Testis (tissue), 3 donors: ENCODE measurements around the gene ATP1A4. TPM values are rescaled to one million over a fixed set of nuclear protein-coding genes. Genes with fewer than 3 reads are reported as not detected.

Experiments
- DNase-seq: peaks from one replicate; pipeline ENCODE4 v3.0.0-alpha.2; 2019
- H3K27ac ChIP-seq, 2 donors: fragments of 200-600 bp; sonication (generic); one replicate each; pipeline ENCODE4 v1.5.1; 2019
- H3K27me3 ChIP-seq: fragments of 200-600 bp; sonication (generic); one replicate; pipeline ENCODE4 v1.5.1; 2019
- H3K36me3 ChIP-seq: fragments of 200-600 bp; sonication (generic); one replicate; pipeline ENCODE4 v1.5.1; 2017; ENCODE audit warnings: low read depth; ENCODE audit errors: missing control alignments
- H3K4me1 ChIP-seq: fragments of 200-600 bp; sonication (generic); one replicate; pipeline ENCODE4 v1.5.1; 2019
- H3K4me3 ChIP-seq, 2 donors: fragments of 200-600 bp; sonication (generic); one replicate each; pipeline ENCODE4 v1.5.1; 2017 to 2019
- H3K9me3 ChIP-seq: fragments of 200-600 bp; sonication (generic); one replicate; pipeline ENCODE4 v1.5.1; 2017
- POLR2A ChIP-seq: fragments of 450-650 bp; IDR thresholded peaks from one replicate; pipeline ENCODE4 v1.6.1; 2017; ENCODE audit warnings: antibody characterized with exemption, mild to moderate bottlenecking, moderate library complexity
- WGBS, 2 donors: methylation state at CpG; one replicate each; pipeline ENCODE4 v1.1.5; 2018; 5-methylcytosine and 5-hydroxymethylcytosine counted together
- intact Hi-C: fragments of 100-400 bp; cut with DNase I; formaldehyde crosslinking; loops from one replicate; pipeline ENCODE4 v1.15.1; 2023; ENCODE audit warnings: low total_unique reads
- polyA plus RNA-seq: library from polyadenylated mRNA; stranded (reverse); fragments of 350-450 nt; fragmentation: Illumina TruSeq; extraction: RNeasy Lipid Tissue Mini Kit (QIAGEN cat#74804); gene quantifications from one replicate; pipeline ENCODE4 v1.2.3, GENCODE V29; 2014; ENCODE audit warnings: low read depth, low replicate concordance; ENCODE audit not compliant: insufficient read depth
- total RNA-seq, 2 donors: library from RNA; depleted of rRNA; stranded (reverse); fragments of >200 nt; gene quantifications; one replicate each; pipeline ENCODE4 v1.2.3, GENCODE V29; 2016
- TF ChIP-seq, protein P1 (sequence below), 3 experiments: fragments of 450-650 bp in 2 of 3; fragments of 200-600 bp in 1 of 3; sonication (generic) in 1 of 3; IDR thresholded peaks; one replicate each; pipeline ENCODE4 v1.5.1; 2016 to 2019; ENCODE audit warnings: antibody characterized with exemption in 3 of 3, mild to moderate bottlenecking in 2 of 3, moderate library complexity in 1 of 3

The ATP1A4 gene
- total and polyA plus RNA-seq, 3 donors from 2014 or later = 13.3 to 38.6 (median 23.0) TPM

DNA sequence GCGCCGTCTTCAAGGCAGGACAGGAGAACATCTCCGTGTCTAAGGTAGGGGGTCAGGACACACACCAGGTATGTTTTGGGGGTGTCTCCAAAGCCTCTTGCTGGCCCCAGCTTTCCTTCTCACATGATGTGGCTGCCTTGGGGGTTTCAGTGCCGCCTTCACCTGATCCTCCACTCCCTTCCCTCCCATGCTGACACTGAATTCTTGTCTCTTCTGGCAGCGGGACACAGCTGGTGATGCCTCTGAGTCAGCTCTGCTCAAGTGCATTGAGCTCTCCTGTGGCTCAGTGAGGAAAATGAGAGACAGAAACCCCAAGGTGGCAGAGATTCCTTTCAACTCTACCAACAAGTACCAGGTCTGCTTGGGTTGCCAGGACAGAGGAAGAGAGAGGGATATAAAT is 22.4 kb upstream of the ATP1A4 start:
- intact Hi-C loops = no loop called here
- Histone ChIP-seq H3K27ac (no peak overlapping the region), H3K4me1 (peaks cover 25% of the 10 kb centered on the region), H3K27me3 (no peaks in the 10 kb centered on the region), H3K9me3 (no peaks in the 10 kb centered on the region), H3K4me3 (no peak overlapping the region), H3K36me3 (no peaks in the 10 kb centered on the region)
- TF ChIP-seq, protein P1, sequence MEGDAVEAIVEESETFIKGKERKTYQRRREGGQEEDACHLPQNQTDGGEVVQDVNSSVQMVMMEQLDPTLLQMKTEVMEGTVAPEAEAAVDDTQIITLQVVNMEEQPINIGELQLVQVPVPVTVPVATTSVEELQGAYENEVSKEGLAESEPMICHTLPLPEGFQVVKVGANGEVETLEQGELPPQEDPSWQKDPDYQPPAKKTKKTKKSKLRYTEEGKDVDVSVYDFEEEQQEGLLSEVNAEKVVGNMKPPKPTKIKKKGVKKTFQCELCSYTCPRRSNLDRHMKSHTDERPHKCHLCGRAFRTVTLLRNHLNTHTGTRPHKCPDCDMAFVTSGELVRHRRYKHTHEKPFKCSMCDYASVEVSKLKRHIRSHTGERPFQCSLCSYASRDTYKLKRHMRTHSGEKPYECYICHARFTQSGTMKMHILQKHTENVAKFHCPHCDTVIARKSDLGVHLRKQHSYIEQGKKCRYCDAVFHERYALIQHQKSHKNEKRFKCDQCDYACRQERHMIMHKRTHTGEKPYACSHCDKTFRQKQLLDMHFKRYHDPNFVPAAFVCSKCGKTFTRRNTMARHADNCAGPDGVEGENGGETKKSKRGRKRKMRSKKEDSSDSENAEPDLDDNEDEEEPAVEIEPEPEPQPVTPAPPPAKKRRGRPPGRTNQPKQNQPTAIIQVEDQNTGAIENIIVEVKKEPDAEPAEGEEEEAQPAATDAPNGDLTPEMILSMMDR (IDR thresholded peaks at IDR 0.05) = no peak
- TF ChIP-seq POLR2A = no peak
- 76 to 93% methylated on average over 5 of the region's 5 CpGs for WGBS, 2 donors
- DNase-seq = no peak

DNA sequence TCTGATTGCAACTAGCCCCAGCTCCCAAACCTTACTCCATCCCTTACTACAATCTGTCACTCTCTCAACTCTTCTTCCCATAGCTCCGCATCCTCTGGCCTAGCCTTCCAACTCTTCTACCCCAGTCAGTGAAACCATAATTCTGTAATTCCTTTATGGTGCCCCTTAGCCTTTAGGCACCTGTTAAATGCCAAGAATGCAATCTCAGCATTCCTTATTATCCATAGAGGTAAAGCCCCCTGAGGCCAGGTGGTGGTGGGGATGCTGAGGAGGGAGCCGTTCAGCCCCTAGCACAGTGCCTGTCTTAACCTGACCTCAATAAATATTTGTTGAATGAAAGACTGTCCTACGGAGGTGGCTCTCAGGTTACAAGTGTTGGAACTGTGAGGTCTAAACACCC is 21.8 kb upstream of the ATP1A4 start:
- intact Hi-C loops = no loop called here
- WGBS, 2 donors = 88 to 89% methylated on average over 3 of the region's 3 CpGs
- no peak for DNase-seq
- Histone ChIP-seq H3K4me1 (peaks cover 25% of the 10 kb centered on the region), H3K4me3 (no peak overlapping the region), H3K27ac (peak overlapping the region in 1 of 2 donors; percentile 86), H3K36me3 (no peaks in the 10 kb centered on the region), H3K27me3 (no peaks in the 10 kb centered on the region), H3K9me3 (no peaks in the 10 kb centered on the region)
- TF ChIP-seq, protein P1 (IDR thresholded peaks at IDR 0.05) = no peak
- no peak for TF ChIP-seq POLR2A

DNA sequence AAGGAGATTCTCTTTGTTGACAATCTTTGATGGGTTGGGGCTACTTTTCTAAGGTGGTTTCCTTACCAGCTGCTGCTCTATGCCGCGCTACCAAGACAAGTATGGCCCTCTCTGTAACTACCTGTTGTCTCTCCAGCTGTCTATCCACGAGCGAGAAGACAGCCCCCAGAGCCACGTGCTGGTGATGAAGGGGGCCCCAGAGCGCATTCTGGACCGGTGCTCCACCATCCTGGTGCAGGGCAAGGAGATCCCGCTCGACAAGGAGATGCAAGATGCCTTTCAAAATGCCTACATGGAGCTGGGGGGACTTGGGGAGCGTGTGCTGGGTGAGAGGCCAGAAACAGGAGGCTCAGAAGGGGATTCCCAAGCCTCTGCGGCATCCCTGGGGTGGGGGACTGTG is 21.4 kb upstream of the ATP1A4 start:
- H3K4me1 ChIP-seq = peaks cover 25% of the 10 kb centered on the region
- 95 to 96% methylated on average over 11 of the region's 11 CpGs for WGBS, 2 donors

DNA sequence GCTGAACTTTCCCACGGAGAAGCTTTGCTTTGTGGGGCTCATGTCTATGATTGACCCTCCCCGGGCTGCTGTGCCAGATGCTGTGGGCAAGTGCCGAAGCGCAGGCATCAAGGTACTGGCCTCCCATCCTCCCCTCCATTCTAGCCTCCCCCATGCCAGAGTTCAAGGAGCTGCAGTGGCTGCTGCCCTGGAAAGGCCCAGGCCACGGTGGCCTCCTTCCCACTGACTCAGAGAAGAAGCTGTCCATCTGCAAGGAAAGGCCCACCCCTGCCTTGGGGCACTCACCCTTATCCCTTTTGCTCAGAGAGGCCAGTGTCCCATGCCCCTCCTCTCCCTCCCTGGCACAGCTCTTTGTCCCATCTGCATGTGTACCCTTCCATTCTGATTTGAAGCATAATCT is 20.9 kb upstream of the ATP1A4 start:
- no peak for DNase-seq
- no peak overlapping the region for H3K4me3 ChIP-seq
- H3K4me1 ChIP-seq = peaks cover 25% of the 10 kb centered on the region
- H3K9me3 ChIP-seq = no peaks in the 10 kb centered on the region
- intact Hi-C loops = no loop called here
- 74 to 89% methylated on average over 1 to 5 of the region's 5 CpGs for WGBS, 2 donors
- no peaks in the 10 kb centered on the region for H3K36me3 ChIP-seq
- TF ChIP-seq POLR2A = no peak
- TF ChIP-seq, protein P1 (IDR thresholded peaks at IDR 0.05) = no peak
- H3K27me3 ChIP-seq = no peaks in the 10 kb centered on the region
- H3K27ac ChIP-seq = peak overlapping the region; percentile 74 to 86

More for the DNA sequence above, 21.4 kb upstream of the ATP1A4 start:
- intact Hi-C loops = no loop called here
- Histone ChIP-seq H3K27me3 (no peaks in the 10 kb centered on the region), H3K36me3 (no peaks in the 10 kb centered on the region), H3K27ac (peak overlapping the region; percentile 74 to 86), H3K4me3 (no peak overlapping the region), H3K9me3 (no peaks in the 10 kb centered on the region)
- DNase-seq = no peak
- TF ChIP-seq, protein P1 (IDR thresholded peaks at IDR 0.05) = no peak
- TF ChIP-seq POLR2A = no peak

DNA sequence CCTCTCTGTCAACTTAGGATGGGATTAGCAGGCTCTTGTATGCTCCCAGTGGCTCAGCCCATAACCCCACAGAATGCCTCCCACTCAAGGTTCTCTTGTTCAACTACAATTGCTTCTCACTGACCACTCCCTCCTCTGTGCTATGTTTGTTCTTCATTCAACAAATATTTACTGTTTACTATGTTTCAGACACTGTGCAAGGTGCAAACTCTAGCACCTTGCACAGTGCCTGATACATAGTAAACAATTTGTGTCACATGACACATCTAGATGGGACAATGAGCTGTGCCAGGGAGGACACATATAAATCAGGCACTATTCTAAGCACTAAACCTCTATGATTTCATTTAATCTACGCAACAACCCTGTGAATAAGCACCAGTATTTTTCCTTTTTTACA is 20.5 kb upstream of the ATP1A4 start:
- no peak for DNase-seq
- Histone ChIP-seq H3K9me3 (no peaks in the 10 kb centered on the region), H3K4me1 (peaks cover 25% of the 10 kb centered on the region), H3K27ac (peak overlapping the region; percentile 74 to 86), H3K27me3 (no peaks in the 10 kb centered on the region), H3K4me3 (no peak overlapping the region), H3K36me3 (no peaks in the 10 kb centered on the region)
- TF ChIP-seq, protein P1 (IDR thresholded peaks at IDR 0.05) = no peak
- no peak for TF ChIP-seq POLR2A
- intact Hi-C loops = no loop called here
- WGBS, 2 donors = 87 to 100% methylated on average over 1 of the region's 1 CpG
